ENCODE measurements around the gene DUSP22.

DNA sequence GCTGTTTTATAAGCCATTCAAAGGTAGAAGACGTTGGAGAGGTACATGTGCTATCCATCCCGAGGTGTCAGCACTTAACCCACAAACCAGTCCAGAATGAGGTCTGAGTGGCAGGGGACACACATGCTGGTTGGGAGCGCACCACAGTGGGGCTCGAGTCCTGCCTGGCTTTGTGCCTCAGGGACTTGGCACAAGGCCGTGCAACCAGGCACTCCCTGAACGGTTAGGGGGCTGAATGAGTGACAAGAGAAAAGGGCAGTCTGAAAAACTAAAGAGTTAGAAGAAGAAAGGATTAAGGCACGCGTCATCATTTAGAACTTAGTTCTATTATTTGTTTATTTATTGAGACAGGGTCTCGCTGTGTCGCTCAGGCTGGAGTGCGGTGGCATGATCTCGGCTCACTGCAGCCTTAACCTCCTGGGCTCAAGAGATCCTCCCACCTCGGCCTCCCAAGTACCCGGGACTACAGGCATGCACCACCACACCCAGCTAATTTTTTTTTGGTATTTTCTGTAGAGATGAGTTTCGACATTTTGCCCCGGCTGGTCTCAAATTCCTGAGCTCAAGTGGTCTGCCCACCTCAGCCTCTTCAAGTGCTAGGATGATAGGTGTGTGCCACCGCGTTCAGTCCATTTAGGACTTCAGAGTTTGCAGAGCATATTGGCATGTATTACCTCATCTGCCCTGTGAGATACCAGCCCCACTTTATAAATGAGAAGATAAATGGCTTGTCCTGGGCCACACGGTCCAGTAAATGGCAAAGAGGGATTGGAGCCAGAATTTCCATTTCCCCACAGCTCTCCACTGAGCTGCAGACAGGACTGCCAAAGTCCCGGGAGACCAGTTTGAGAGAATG lies 51.9 kb downstream of the DUSP22 start:
- TF ChIP-seq CTCF (IDR thresholded peaks at IDR 0.05) (no peak), EZH2 (IDR thresholded peaks at IDR 0.05) (no peak), EZH2phosphoT487 (IDR thresholded peaks at IDR 0.05) (no peak)
